Stimulated activated CD4-positive, alpha-beta T cell treated with anti-CD3 and anti-CD28 coated beads, Interleukin-2, amount 100 ng/mL, for 48 hours (primary cell): ENCODE results near the gene HAUS3.
A peak's percentile ranks its signal among the peaks of the same experiment; 100 is the strongest.
"Not testable (repeated sequence)": the region's sequence is repeated elsewhere in the genome, so short reads cannot be mapped to it uniquely, and the experiment has no call there.

Source experiments
- DNase-seq, 2 donors: peaks; one replicate each; pipeline ENCODE4 v3.0.0-alpha.2; 2020

The HAUS3 gene

GRCh38 chr4:2251073-2251794, 9.3 kb upstream of the HAUS3 start:
- DNase-seq: no peak

- no peak for DNase-seq
Measured at GRCh38 chr4:2250357-2251072, 8.6 kb upstream of the HAUS3 start.

GRCh38 chr4:2249526-2250356, 7.8 kb upstream of the HAUS3 start:
- no peak for DNase-seq

- no peak for DNase-seq
Measured at GRCh38 chr4:2248821-2249261, 6.9 kb upstream of the HAUS3 start.

GRCh38 chr4:2248044-2248780, 6.3 kb upstream of the HAUS3 start:
- DNase-seq: no peak

GRCh38 chr4:2247128-2248043, 5.5 kb upstream of the HAUS3 start:
- DNase-seq: no peak

GRCh38 chr4:2246384-2247127, 4.6 kb upstream of the HAUS3 start:
- DNase-seq: no peak

GRCh38 chr4:2245787-2246275, 3.9 kb upstream of the HAUS3 start:
- DNase-seq: no peak

GRCh38 chr4:2245057-2245786, 3.3 kb upstream of the HAUS3 start:
- DNase-seq: no peak

- DNase-seq: no peak
Measured at GRCh38 chr4:2243681-2244380, 1.9 kb upstream of the HAUS3 start.

- DNase-seq: no peak
Measured at GRCh38 chr4:2241003-2241402, 918 bp downstream of the HAUS3 start.

GRCh38 chr4:2236944-2237666, 4.8 kb downstream of the HAUS3 start:
- DNase-seq: no peak

- no peak for DNase-seq
Measured at GRCh38 chr4:2231082-2231481, 10.8 kb downstream of the HAUS3 start.

GRCh38 chr4:2226261-2226660, 15.7 kb downstream of the HAUS3 start:
- DNase-seq: no peak

GRCh38 chr4:2222838-2223237, 19.1 kb downstream of the HAUS3 start:
- DNase-seq: no peak

- not testable (repeated sequence) for DNase-seq
Measured at GRCh38 chr4:2221378-2221777, 20.5 kb downstream of the HAUS3 start.

- DNase-seq: peak; percentile 75 to 77
Measured at GRCh38 chr4:2220016-2220630, 21.8 kb downstream of the HAUS3 start.

- DNase-seq: no peak
Measured at GRCh38 chr4:2219233-2219760, 22.6 kb downstream of the HAUS3 start.
